Prostate gland (tissue), 2 donors: Measurements from ENCODE around the gene ENPP6.

Source experiments
- POLR2A ChIP-seq: fragments of 450-650 bp; IDR thresholded peaks from one replicate; pipeline ENCODE4 v1.6.1; 2016; ENCODE audit warnings: antibody characterized with exemption, mild to moderate bottlenecking
- POLR2AphosphoS5 ChIP-seq: sonication (generic); formaldehyde crosslinking; IDR thresholded peaks from one replicate; pipeline ENCODE4 v1.6.1; 2017; ENCODE audit warnings: antibody characterized with exemption
- TF ChIP-seq, protein P1 (sequence below), 4 experiments: fragments of 200-600 bp in 2 of 4; fragments of 450-650 bp in 2 of 4; sonication (generic) in 2 of 4; IDR thresholded peaks; 1 replicate in 3 of 4; 2 replicates in 1 of 4; pipeline ENCODE4 v1.5.1; 2016 to 2019; ENCODE audit warnings: antibody characterized with exemption in 4 of 4, mild to moderate bottlenecking in 2 of 4, moderate library complexity in 2 of 4

DNA sequence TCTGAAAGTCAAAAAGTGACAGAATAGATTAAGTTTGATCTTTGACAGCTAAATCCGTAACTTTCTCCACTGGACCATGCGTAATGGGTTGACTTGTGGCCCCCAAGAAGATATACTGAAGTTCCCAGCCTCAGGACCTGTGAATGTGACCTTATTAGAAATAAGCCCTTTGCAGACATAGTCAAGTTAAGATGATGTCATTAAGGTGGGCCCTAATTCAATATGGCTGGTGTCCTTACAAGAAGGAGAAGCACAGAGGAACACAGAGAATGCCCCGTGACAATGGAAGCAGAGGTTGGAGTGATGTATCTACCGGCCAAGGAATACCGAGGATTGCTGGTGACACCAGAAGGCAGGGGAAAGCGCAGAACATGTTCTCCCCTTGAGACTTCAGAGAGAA, 14.4 kb downstream of the ENPP6 start:
- TF ChIP-seq, protein P1, sequence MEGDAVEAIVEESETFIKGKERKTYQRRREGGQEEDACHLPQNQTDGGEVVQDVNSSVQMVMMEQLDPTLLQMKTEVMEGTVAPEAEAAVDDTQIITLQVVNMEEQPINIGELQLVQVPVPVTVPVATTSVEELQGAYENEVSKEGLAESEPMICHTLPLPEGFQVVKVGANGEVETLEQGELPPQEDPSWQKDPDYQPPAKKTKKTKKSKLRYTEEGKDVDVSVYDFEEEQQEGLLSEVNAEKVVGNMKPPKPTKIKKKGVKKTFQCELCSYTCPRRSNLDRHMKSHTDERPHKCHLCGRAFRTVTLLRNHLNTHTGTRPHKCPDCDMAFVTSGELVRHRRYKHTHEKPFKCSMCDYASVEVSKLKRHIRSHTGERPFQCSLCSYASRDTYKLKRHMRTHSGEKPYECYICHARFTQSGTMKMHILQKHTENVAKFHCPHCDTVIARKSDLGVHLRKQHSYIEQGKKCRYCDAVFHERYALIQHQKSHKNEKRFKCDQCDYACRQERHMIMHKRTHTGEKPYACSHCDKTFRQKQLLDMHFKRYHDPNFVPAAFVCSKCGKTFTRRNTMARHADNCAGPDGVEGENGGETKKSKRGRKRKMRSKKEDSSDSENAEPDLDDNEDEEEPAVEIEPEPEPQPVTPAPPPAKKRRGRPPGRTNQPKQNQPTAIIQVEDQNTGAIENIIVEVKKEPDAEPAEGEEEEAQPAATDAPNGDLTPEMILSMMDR (IDR thresholded peaks at IDR 0.05): no peak
- TF ChIP-seq POLR2AphosphoS5 (no peak), POLR2A (no peak)
